MCF 10A (cell line): ENCODE measurements around the gene ST7. TPM values are rescaled to one million over a fixed set of nuclear protein-coding genes. Genes with fewer than 3 reads are reported as not detected.
"Not testable (repeated sequence)": the region's sequence is repeated elsewhere in the genome, so short reads cannot be mapped to it uniquely, and the experiment has no call there.

Source experiments
- BruUV-seq: library from RNA; stranded (reverse); fragments of 400-500 nt; replicated peaks from 2 replicates; lab custom pipeline; 2021; lab: Mats Ljungman, UMichigan
- CTCF ChIA-PET: fragments of 300-600 bp; sonication (Branson Sonifier 250); formaldehyde crosslinking; extraction: SDS; loops from one replicate; lab custom pipeline; 2021; ENCODE audit warnings: antibody characterized with exemption, inconsistent platforms; lab: Yijun Ruan, JAX
- POLR2A ChIA-PET: fragments of 300-600, 350-650 bp; sonication (Branson Sonifier 250); formaldehyde crosslinking; extraction: SDS; loops from one replicate; lab custom pipeline; 2020; ENCODE audit warnings: antibody characterized with exemption, inconsistent platforms; lab: Yijun Ruan, JAX
- DNase-seq: peaks from one replicate; pipeline ENCODE4 v3.0.0-alpha.2; 2018; ENCODE audit not compliant: unreplicated experiment
- H3K27ac Mint-ChIP-seq: one replicate; pipeline ENCODE4 v1.8.0; 2022; ENCODE audit warnings: mild to moderate bottlenecking, low read depth, mixed read lengths; ENCODE audit not compliant: unreplicated experiment
- H3K27me3 Mint-ChIP-seq: one replicate; pipeline ENCODE4 v1.8.0; 2022; ENCODE audit warnings: mixed read lengths; ENCODE audit not compliant: insufficient read depth, unreplicated experiment
- H3K36me3 Mint-ChIP-seq: one replicate; pipeline ENCODE4 v1.8.0; 2022; ENCODE audit warnings: mild to moderate bottlenecking, moderate library complexity, mixed read lengths; ENCODE audit not compliant: insufficient read depth, unreplicated experiment
- H3K4me1 Mint-ChIP-seq: one replicate; pipeline ENCODE4 v1.8.0; 2022; ENCODE audit warnings: mixed read lengths; ENCODE audit not compliant: insufficient read depth, unreplicated experiment
- H3K4me3 Mint-ChIP-seq: one replicate; pipeline ENCODE4 v1.8.0; 2022; ENCODE audit warnings: mild to moderate bottlenecking, moderate library complexity, mixed read lengths; ENCODE audit not compliant: unreplicated experiment
- H3K9me3 Mint-ChIP-seq: one replicate; pipeline ENCODE4 v1.8.0; 2022; ENCODE audit warnings: mixed read lengths; ENCODE audit not compliant: unreplicated experiment
- CTCF ChIP-seq: fragments of 200-600 bp; IDR thresholded peaks from one replicate; pipeline ENCODE4 v1.8.0; 2022; ENCODE audit warnings: antibody characterized with exemption, mild to moderate bottlenecking; ENCODE audit not compliant: unreplicated experiment
- intact Hi-C: fragments of 100-400 bp; cut with micrococcal nuclease; formaldehyde crosslinking; loops from 2 replicates; pipeline ENCODE4 v1.14.1; 2022
- total RNA-seq: library from RNA; stranded (reverse); gene quantifications from 2 replicates; pipeline ENCODE4 v1.2.3, GENCODE V29; 2022

Gene ST7
- total RNA-seq, 1 experiment from 2014 or later: 18.5 TPM

DNA sequence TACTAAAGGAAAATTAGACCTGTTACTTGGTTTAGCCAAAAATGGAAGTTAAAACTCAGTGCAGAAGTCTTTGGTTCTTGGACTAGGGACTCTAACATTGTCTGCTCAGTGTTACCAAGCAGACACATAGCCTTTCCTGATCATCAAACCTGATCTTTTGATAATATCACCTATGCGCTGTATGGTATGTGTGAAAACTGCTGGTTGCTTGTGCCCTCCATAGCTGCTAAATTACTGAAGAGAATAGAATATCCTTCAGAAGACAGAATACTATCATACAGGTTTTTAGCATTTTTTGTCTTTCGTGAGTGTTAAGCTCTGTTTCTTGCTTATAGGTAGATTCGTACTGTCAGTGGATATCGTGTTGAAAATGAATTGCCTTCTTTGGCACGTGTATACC lies 68.7 kb downstream of the ST7 start:
- Mint-ChIP-seq H3K4me3 (no peak overlapping the region), H3K4me1 (no peaks in the 10 kb centered on the region), H3K27me3 (no peaks in the 10 kb centered on the region), H3K36me3 (no peaks in the 10 kb centered on the region), H3K27ac (no peak overlapping the region), H3K9me3 (no peaks in the 10 kb centered on the region)
- intact Hi-C loops: no loop called here
- no TSS peak for BruUV-seq
- POLR2A ChIA-PET: no interaction called here
- TF ChIP-seq CTCF: no peak
- CTCF ChIA-PET: interaction anchor here (1.1 kb wide), 1 partner anchor 15 kb away, joined by 3 read pairs; no protein-coding TSS in a partner anchor
- DNase-seq: no peak

- no TSS peak for BruUV-seq
- no peak overlapping the region for H3K4me3 Mint-ChIP-seq
- POLR2A ChIA-PET: interaction anchor here (0.9 kb wide), 1 partner anchor 12 kb away, joined by 3 read pairs; no protein-coding TSS in a partner anchor
These were observed 70.1 kb downstream of the ST7 start for GRCh38 chr7:117023325-117023854.

DNA sequence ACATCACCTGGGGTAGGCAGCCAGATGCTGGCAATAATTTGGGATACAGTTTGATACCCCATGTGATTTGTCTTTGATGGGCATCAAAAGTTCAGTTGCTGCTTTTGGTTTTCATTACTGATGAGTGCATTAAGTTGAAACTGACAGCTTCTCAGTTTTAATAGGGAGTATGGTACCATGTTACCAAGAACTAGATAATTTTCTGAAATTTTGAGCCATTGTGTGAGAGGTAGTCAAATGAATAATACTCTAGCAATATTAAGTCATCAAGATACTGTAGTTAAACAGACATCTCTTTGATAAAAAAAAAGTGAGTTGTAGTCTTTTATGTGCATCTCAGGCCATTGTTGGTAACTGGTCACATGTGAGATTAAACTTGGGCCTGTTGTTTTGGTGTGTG lies 71.5 kb downstream of the ST7 start:
- intact Hi-C loops: no loop called here
- no peak for TF ChIP-seq CTCF
- H3K27ac Mint-ChIP-seq: no peak overlapping the region
- no TSS peak for BruUV-seq
- ChIA-PET POLR2A (interaction anchor here (0.7 kb wide), 1 partner anchor 45 kb away, joined by 3 read pairs; no protein-coding TSS in a partner anchor), CTCF (interaction anchor here (0.5 kb wide), 1 partner anchor 83 kb away, joined by 4 read pairs; no protein-coding TSS in a partner anchor)
- DNase-seq: no peak
- no peaks in the 10 kb centered on the region for H3K36me3 Mint-ChIP-seq
- peaks cover 7% of the 10 kb centered on the region for H3K9me3 Mint-ChIP-seq
- no peak overlapping the region for H3K4me3 Mint-ChIP-seq
- no peaks in the 10 kb centered on the region for H3K27me3 Mint-ChIP-seq
- no peaks in the 10 kb centered on the region for H3K4me1 Mint-ChIP-seq

More at GRCh38 chr7:117023325-117023854, 70.1 kb downstream of the ST7 start:
- CTCF ChIA-PET: interaction anchor here (0.5 to 0.7 kb wide), 2 partner anchors 22 to 38 kb away, joined by 4 read pairs; no protein-coding TSS in a partner anchor
- Mint-ChIP-seq H3K27ac (no peak overlapping the region), H3K27me3 (no peaks in the 10 kb centered on the region), H3K4me1 (no peaks in the 10 kb centered on the region), H3K36me3 (no peaks in the 10 kb centered on the region), H3K9me3 (no peaks in the 10 kb centered on the region)
- intact Hi-C loops: no loop called here
- TF ChIP-seq CTCF: no peak
- DNase-seq: no peak

DNA sequence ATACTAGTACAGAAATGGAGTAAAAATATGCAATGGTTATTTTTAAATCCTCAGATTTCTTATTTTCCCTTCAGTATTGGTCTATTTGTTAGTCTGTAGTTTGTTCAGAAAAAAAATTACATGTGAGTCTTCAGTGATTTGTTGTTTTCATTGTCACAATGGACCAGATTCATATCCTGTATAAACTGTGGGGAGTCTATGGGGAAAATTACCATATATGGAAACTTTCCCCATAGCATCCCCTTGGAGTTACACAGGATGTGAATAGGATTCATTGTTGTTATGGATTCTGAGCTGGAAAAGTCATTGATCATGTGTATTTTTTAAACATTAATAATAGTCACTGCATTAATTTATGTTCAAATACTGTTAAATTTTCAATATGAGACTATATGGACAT lies 72.6 kb downstream of the ST7 start:
- Mint-ChIP-seq H3K9me3 (peaks cover 7% of the 10 kb centered on the region), H3K27ac (no peak overlapping the region), H3K36me3 (no peaks in the 10 kb centered on the region), H3K4me3 (no peak overlapping the region), H3K4me1 (no peaks in the 10 kb centered on the region), H3K27me3 (no peaks in the 10 kb centered on the region)
- ChIA-PET CTCF (interaction anchor here (0.6 to 0.7 kb wide), 2 partner anchors 24 to 78 kb away, joined by 4 to 5 read pairs; no protein-coding TSS in a partner anchor), POLR2A (no interaction called here)
- no peak for DNase-seq
- intact Hi-C loops: no loop called here
- TF ChIP-seq CTCF: no peak
- BruUV-seq: no TSS peak

DNA sequence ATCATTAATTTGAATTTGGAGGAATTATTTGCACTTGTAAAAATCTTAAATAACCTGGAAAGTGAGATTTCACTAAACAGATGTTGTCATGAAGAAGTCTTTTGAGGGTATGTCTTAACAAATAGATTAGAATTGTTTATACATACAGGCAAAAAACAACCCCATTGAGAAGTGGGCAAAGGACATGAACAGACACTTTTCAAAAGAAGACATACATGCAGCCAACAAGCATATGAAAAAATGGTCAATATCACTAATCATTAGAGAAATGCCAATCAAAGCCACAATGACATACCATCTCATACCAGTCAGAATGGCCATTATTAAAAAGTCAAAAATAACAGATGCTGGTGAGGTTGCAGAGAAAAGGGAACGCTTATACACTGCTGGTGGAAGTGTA lies 77.0 kb downstream of the ST7 start:
- H3K27me3 Mint-ChIP-seq, H3K4me1 Mint-ChIP-seq, BruUV-seq, H3K9me3 Mint-ChIP-seq, H3K4me3 Mint-ChIP-seq, intact Hi-C loops, POLR2A ChIA-PET, H3K36me3 Mint-ChIP-seq, CTCF ChIA-PET, DNase-seq, H3K27ac Mint-ChIP-seq: not testable (repeated sequence)

DNA sequence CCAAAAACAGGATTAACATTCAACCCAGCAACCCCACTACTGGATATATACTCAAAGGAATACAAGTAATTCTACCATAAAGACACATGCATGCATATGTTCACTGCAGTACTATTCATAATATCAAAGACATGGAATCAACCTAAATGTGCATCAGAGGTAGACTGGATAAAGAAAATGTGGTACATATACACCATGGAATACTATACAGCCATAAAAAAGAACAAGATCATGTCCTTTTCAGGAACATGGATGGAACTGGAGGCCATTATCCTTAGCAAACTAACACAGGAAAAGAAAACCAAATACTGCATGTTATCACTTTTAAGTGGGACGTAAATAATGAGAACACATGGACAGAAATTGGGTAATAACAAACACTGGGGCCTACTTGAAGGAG lies 77.5 kb downstream of the ST7 start:
- BruUV-seq, H3K9me3 Mint-ChIP-seq, DNase-seq: not testable (repeated sequence)

More for the DNA sequence above, 77.5 kb downstream of the ST7 start:
- CTCF ChIA-PET, H3K4me3 Mint-ChIP-seq, H3K27ac Mint-ChIP-seq, H3K4me1 Mint-ChIP-seq, H3K27me3 Mint-ChIP-seq, intact Hi-C loops, POLR2A ChIA-PET, H3K36me3 Mint-ChIP-seq: not testable (repeated sequence)
